Spleen (tissue), 11 donors: ENCODE data around the gene LARP4B. TPM values are rescaled to one million over a fixed set of nuclear protein-coding genes. Genes with fewer than 3 reads are reported as not detected.

Experiments used
- DNase-seq: peaks from one replicate; pipeline ENCODE4 v3.0.0-alpha.2; 2020
- H3K27ac ChIP-seq, 8 donors: fragments of 200-600 bp; sonication (generic) in 7 of 8; 1 replicate in 4 of 8; 2 replicates in 4 of 8; pipeline versions ENCODE4 v1.5.0 to v1.8.0; 2016 to 2021; ENCODE audit warnings: inconsistent platforms in 4 of 8, mild to moderate bottlenecking in 4 of 8, moderate library complexity in 1 of 8
- H3K27me3 ChIP-seq, 7 donors: fragments of 200-600 bp; sonication (generic) in 6 of 7; replicated peaks in 1 of 7; 1 replicate in 4 of 7; 2 replicates in 3 of 7; pipeline versions ENCODE4 v1.5.0 to v1.8.0; 2016 to 2021; ENCODE audit warnings: inconsistent platforms in 3 of 7, mild to moderate bottlenecking in 1 of 7
- H3K36me3 ChIP-seq, 6 donors: fragments of 200-600 bp; sonication (generic) in 5 of 6; 1 replicate in 4 of 6; 2 replicates in 2 of 6; pipeline versions ENCODE4 v1.5.0 to v1.8.0; 2016 to 2021; ENCODE audit warnings: inconsistent platforms in 2 of 6
- H3K4me1 ChIP-seq, 6 donors: fragments of 200-600 bp; sonication (generic) in 5 of 6; 1 replicate in 3 of 6; 2 replicates in 3 of 6; pipeline versions ENCODE4 v1.5.0 to v1.8.0; 2016 to 2021; ENCODE audit warnings: inconsistent platforms in 3 of 6
- H3K4me3 ChIP-seq, 8 donors: fragments of 200-600 bp; sonication (generic) in 7 of 8; 1 replicate in 4 of 8; 2 replicates in 4 of 8; pipeline versions ENCODE4 v1.5.0 to v1.8.0; 2016 to 2021; ENCODE audit warnings: inconsistent platforms in 4 of 8, mild to moderate bottlenecking in 4 of 8, moderate library complexity in 2 of 8
- H3K9me3 ChIP-seq, 8 donors: fragments of 200-600 bp; sonication (generic) in 7 of 8; 1 replicate in 4 of 8; 2 replicates in 4 of 8; pipeline versions ENCODE4 v1.5.0 to v1.8.0; 2016 to 2021; ENCODE audit warnings: inconsistent platforms in 4 of 8
- POLR2A ChIP-seq, 3 donors: fragments of 450-650 bp; IDR thresholded peaks; one replicate each; pipeline ENCODE4 v1.5.1; 2017; ENCODE audit warnings: antibody characterized with exemption in 3 of 3, mild to moderate bottlenecking in 1 of 3
- POLR2AphosphoS5 ChIP-seq, 3 donors: sonication (generic); formaldehyde crosslinking; IDR thresholded peaks; one replicate each; pipeline ENCODE4 v1.5.1; 2017; ENCODE audit warnings: antibody characterized with exemption in 3 of 3
- WGBS, 5 donors: extraction: QIAGEN DNeasy Blood & Tissue Kit in 3 of 5; methylation state at CpG; one replicate each; pipeline versions ENCODE4 v1.1.5 to v1.1.7; 2013 to 2018; 5-methylcytosine and 5-hydroxymethylcytosine counted together
- intact Hi-C: fragments of 100-400 bp; cut with DNase I; formaldehyde crosslinking; loops from one replicate; pipeline ENCODE4 v1.15.0; 2023; ENCODE audit warnings: low total_unique reads
- polyA plus RNA-seq, 3 donors: library from polyadenylated mRNA; stranded (reverse); fragments of 200-250 nt; gene quantifications; one replicate each; pipeline ENCODE4 v1.2.1, GENCODE V29; 2013
- total RNA-seq, 7 donors: library from RNA; depleted of rRNA in 3 of 7; stranded (reverse); fragments of >200 nt in 3 of 7; fragmentation: NEBNext Ultra II Directional in 4 of 7; extraction: Animal tissue kit (Norgen Biotek cat#: 25700) in 4 of 7; gene quantifications; one replicate each; pipeline versions ENCODE4 v1.1.0 to v1.2.1, GENCODE V29; 2016 to 2021
- TF ChIP-seq, protein P1 (sequence below), 11 experiments: fragments of 200-600 bp in 7 of 11; fragments of 450-650 bp in 4 of 11; sonication (generic) in 4 of 11; IDR thresholded peaks in 8 of 11; conservative IDR thresholded peaks in 3 of 11; 1 replicate in 7 of 11; 2 replicates in 4 of 11; pipeline versions ENCODE4 v1.4.0 to v1.8.0; 2016 to 2021; ENCODE audit warnings: antibody characterized with exemption in 11 of 11, inconsistent platforms in 4 of 11, mild to moderate bottlenecking in 1 of 11
- donor health status: healthy with polysubstance abuse.
- donor health status: DM: no; HTN: no; CAD: no; lungs with moderate emphysema.
- donor health status: DM: no; HTN: no; CAD: no.
- donor health status: Bipolar disorder and iron deficiency.
- donor health status: healthy.
- donor health status: DM: no; HTN: no; CAD: no.
- donor health status: DM: yes; HTN: yes; CAD: no.

LARP4B gene
- total and polyA plus RNA-seq, 10 donors = 12.7 to 163 (median 88.7) TPM

DNA sequence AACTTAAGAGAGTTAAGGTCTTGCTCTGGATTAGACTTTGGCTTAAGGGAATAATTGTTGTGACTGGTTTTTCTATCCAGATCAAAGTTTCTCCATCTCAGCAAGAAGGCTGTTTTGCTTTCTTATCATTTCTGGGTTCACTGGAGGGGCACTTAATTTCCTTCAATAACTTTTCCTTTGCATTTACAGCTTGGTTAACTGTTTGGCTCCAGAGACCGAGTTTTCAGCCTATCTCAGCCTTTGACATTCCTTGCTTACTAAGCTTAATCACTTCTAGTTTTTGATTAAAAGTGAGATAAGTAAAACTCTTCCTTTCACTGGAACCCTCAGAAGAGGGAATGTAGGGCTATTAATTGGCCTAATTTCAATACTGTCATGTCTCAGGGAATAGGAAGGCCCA, 76.4 kb downstream of the LARP4B start:
- TF ChIP-seq POLR2A (IDR thresholded peaks at IDR 0.05) (no peak), POLR2AphosphoS5 (IDR thresholded peaks at IDR 0.05) (no peak)
- TF ChIP-seq, protein P1, sequence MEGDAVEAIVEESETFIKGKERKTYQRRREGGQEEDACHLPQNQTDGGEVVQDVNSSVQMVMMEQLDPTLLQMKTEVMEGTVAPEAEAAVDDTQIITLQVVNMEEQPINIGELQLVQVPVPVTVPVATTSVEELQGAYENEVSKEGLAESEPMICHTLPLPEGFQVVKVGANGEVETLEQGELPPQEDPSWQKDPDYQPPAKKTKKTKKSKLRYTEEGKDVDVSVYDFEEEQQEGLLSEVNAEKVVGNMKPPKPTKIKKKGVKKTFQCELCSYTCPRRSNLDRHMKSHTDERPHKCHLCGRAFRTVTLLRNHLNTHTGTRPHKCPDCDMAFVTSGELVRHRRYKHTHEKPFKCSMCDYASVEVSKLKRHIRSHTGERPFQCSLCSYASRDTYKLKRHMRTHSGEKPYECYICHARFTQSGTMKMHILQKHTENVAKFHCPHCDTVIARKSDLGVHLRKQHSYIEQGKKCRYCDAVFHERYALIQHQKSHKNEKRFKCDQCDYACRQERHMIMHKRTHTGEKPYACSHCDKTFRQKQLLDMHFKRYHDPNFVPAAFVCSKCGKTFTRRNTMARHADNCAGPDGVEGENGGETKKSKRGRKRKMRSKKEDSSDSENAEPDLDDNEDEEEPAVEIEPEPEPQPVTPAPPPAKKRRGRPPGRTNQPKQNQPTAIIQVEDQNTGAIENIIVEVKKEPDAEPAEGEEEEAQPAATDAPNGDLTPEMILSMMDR (IDR thresholded peaks at IDR 0.05 in 8 of 11, conservative IDR thresholded peaks at IDR 0.05 in 3 of 11) = no peak
- 84 to 93% (median 91%) methylated on average over 1 of the region's 1 CpG for WGBS, 5 donors
- H3K27me3 ChIP-seq = no peaks in the 10 kb centered on the region
- intact Hi-C loops = no loop called here
- peaks cover 0 to 90% (median 21%) of the 10 kb centered on the region in 6 donors for H3K36me3 ChIP-seq
- H3K4me1 ChIP-seq = peaks cover 5 to 53% (median 11%) of the 10 kb centered on the region in 6 donors
- no peak overlapping the region for H3K27ac ChIP-seq
- DNase-seq = no peak
- H3K9me3 ChIP-seq = peaks cover 0 to 9% (median 5%) of the 10 kb centered on the region in 8 donors
- no peak overlapping the region for H3K4me3 ChIP-seq

DNA sequence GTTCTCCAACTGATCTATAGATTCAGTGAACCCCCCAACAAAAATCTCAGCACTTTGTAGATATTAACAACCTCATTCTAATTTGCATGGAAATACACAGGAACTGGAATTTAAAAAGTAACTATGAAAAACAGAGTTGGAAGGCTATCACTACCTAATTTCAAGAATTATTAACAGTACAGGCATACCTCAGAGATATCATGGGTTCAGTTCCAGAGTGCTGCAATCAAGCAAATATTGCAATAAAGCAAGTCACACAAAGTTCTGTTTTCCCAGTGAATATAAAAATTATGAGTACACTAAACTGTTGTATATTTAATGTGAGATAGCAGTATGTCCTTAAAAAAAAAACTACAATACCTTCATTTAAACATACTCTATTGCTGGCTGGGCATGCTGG, 78.5 kb downstream of the LARP4B start:
- Histone ChIP-seq H3K4me3 (no peak overlapping the region), H3K4me1 (peaks cover 5 to 54% (median 11%) of the 10 kb centered on the region in 6 donors), H3K36me3 (peaks cover 0 to 88% (median 17%) of the 10 kb centered on the region in 6 donors), H3K27me3 (no peaks in the 10 kb centered on the region), H3K9me3 (peaks cover 0 to 18% (median 11%) of the 10 kb centered on the region in 8 donors), H3K27ac (peak overlapping the region in 1 of 8 donors; percentile 65)
- no peak for DNase-seq
- intact Hi-C loops = no loop called here
- TF ChIP-seq, protein P1 (IDR thresholded peaks at IDR 0.05 in 8 of 11, conservative IDR thresholded peaks at IDR 0.05 in 3 of 11) = no peak
- TF ChIP-seq POLR2AphosphoS5 (IDR thresholded peaks at IDR 0.05) = no peak
- no peak for TF ChIP-seq POLR2A (IDR thresholded peaks at IDR 0.05)

DNA sequence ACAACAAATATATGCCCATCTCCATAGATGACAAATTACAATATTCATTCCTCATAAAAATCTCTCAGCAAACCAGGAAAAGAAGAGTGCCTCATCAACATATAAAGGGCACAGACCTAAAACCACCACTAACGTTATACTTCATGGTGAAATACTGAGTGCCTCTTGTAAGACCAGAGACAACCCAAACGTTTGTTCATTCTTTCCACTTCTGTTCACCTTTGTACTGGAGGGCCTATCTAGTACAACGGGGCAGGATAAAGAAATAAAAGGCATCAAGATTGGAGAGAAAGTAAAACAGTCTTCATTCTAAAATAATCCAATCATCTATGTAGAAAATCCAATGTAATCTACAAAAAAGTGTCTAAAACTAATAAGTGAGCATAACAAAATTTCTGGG, 79.1 kb downstream of the LARP4B start:
- intact Hi-C loops = no loop called here
- TF ChIP-seq, protein P1 (IDR thresholded peaks at IDR 0.05 in 8 of 11, conservative IDR thresholded peaks at IDR 0.05 in 3 of 11) = no peak
- TF ChIP-seq POLR2A (IDR thresholded peaks at IDR 0.05) (no peak), POLR2AphosphoS5 (IDR thresholded peaks at IDR 0.05) (no peak)
- Histone ChIP-seq H3K27me3 (no peaks in the 10 kb centered on the region), H3K27ac (peak overlapping the region in 7 of 8 donors; percentile 1 to 65 (median 40)), H3K9me3 (peaks cover 0 to 18% (median 11%) of the 10 kb centered on the region in 8 donors), H3K4me3 (no peak overlapping the region), H3K36me3 (peaks cover 0 to 88% (median 16%) of the 10 kb centered on the region in 6 donors), H3K4me1 (peaks cover 5 to 58% (median 11%) of the 10 kb centered on the region in 6 donors)
- WGBS, 5 donors = 53 to 72% (median 64%) methylated on average over 3 of the region's 3 CpGs
- no peak for DNase-seq

- intact Hi-C loops = no loop called here
- TF ChIP-seq, protein P1 (IDR thresholded peaks at IDR 0.05 in 8 of 11, conservative IDR thresholded peaks at IDR 0.05 in 3 of 11) = no peak
- no peak for TF ChIP-seq POLR2A (IDR thresholded peaks at IDR 0.05)
- TF ChIP-seq POLR2AphosphoS5 (IDR thresholded peaks at IDR 0.05) = peak in 1 of 3 donors; percentile 6
- H3K36me3 ChIP-seq = peaks cover 0 to 88% (median 17%) of the 10 kb centered on the region in 6 donors
These were observed 79.6 kb downstream of the LARP4B start for GRCh38 chr10:851901-852300.

More at GRCh38 chr10:851901-852300, 79.6 kb downstream of the LARP4B start:
- Histone ChIP-seq H3K4me1 (peaks cover 5 to 58% (median 11%) of the 10 kb centered on the region in 6 donors), H3K27ac (peak overlapping the region in 7 of 8 donors; percentile 1 to 65 (median 40)), H3K4me3 (no peak overlapping the region), H3K9me3 (peaks cover 0 to 18% (median 11%) of the 10 kb centered on the region in 8 donors), H3K27me3 (no peaks in the 10 kb centered on the region)
- DNase-seq = no peak
- WGBS, 5 donors = 68 to 77% (median 73%) methylated on average over 5 of the region's 5 CpGs
